K562 treated with DMSO at 1 percent for 24 hours (cell line): ENCODE data around the gene BAG5. TPM values are rescaled to one million over a fixed set of nuclear protein-coding genes. Genes with fewer than 3 reads are reported as not detected.

Experiments used
- total RNA-seq: library from RNA; unstranded; fragments of 300-600 nt; gene quantifications from 2 replicates; pipeline ENCODE4 v1.2.3, GENCODE V29; 2022; ENCODE audit warnings: low read depth; ENCODE audit not compliant: insufficient read depth

The BAG5 gene
- 6.2 and 7.2 TPM in 2 replicates for total RNA-seq

GRCh38 chr14:103562429-103563225 lies at the start of gene BAG5, which contains the start of gene COA8:
BAG5 (minus strand) TSS chr14:103562657; CDS start chr14:103561164, 1,493 bp downstream.
COA8 (plus strand) TSS chr14:103562960; CDS start chr14:103563002, 42 bp downstream.

DNA sequence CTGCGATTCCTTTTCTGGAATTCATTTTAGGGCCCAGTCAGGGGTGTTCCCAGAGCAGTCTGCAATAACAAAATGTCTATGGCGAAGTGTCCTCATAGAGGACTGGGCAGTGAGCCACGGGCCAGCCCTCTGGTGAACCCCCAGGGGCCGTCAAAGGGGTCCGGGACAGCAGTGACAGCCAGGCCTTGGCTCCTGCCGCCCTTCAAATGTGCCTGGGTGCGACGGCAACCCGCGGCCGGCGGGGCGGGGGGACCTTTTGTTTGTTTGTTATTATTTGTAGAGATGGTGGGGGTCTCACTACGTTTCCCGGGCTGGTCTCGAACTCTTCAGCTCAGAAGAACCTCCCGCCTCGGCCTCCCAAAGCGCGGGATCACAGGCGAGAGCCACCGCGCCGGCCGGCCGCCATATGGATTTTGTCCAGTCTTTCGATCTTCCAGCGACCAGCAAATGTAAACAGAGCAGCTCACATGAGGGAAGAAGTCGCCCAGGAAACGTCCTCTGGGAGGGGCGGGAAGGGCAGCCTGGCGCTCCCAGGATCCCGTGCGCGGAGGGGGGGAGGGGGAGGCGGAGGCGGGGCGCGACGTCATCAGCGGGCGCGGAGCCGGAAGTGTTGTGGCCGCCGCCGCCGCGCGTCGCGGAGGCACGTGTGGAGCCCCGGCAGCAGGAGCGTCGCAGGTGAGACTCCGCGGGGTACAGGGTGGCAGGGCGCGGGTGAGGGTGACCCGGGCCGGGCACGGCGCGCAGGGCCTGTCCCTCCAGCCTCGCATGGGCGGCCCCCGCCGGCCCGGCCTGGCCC lies 33.7 kb downstream of the BAG5 start, which contains the start of gene TRMT61A:
TSS of gene TRMT61A (plus strand) at position 610 of the 796 bp plus-strand sequence. CDS start 783 bp downstream, outside the sequence.

GRCh38 chr14:103522649-103523574 lies 39.5 kb downstream of the BAG5 start, which contains the start of gene CKB:
CKB (minus strand) TSS chr14:103522830; CDS start chr14:103522493, 337 bp downstream.

Other genes starting within 250 kb of the BAG5 start
- 186 and 188 TPM in 2 replicates for gene EIF5, start 228.4 kb downstream of the BAG5 start, total RNA-seq
- 53.9 and 54.6 TPM in 2 replicates for gene MARK3, start 177.2 kb downstream of the BAG5 start, total RNA-seq
- 286 and 315 TPM in 2 replicates for gene CKB, start 39.8 kb downstream of the BAG5 start, total RNA-seq
- 6.5 TPM in 2 replicates for gene TRMT61A, start 33.5 kb downstream of the BAG5 start, total RNA-seq
- gene COA8, start 303 bp upstream of the BAG5 start, total RNA-seq = 33.4 and 61.9 TPM in 2 replicates
- gene KLC1, start 66.6 kb upstream of the BAG5 start, total RNA-seq = 130 and 136 TPM in 2 replicates
- 31.3 and 35.0 TPM in 2 replicates for gene XRCC3, start 152.8 kb upstream of the BAG5 start, total RNA-seq
- gene ZFYVE21, start 153.2 kb upstream of the BAG5 start, total RNA-seq = 18.9 and 19.4 TPM in 2 replicates